ENCODE measurements around the gene IFITM10.

- TF ChIP-seq EZH2phosphoT487 (IDR thresholded peaks at IDR 0.05; ENCODE audit: insufficient read depth, low read depth) (no peak), EZH2 (IDR thresholded peaks at IDR 0.05; ENCODE audit: insufficient read depth, poor library complexity, severe bottlenecking) (no peak)
Observed at GRCh38 chr11:1766719-1767398, 16.5 kb upstream of the IFITM10 start.

Data from GM23248 (cell line).